ENCODE data around the gene ROS1. TPM values are rescaled to one million over a fixed set of nuclear protein-coding genes. Genes with fewer than 3 reads are reported as not detected.
"Not testable (repeated sequence)": the region's sequence is repeated elsewhere in the genome, so short reads cannot be mapped to it uniquely, and the experiment has no call there.

The ROS1 gene
- total RNA-seq, 2 experiments from 2014 or later = not detected

DNA sequence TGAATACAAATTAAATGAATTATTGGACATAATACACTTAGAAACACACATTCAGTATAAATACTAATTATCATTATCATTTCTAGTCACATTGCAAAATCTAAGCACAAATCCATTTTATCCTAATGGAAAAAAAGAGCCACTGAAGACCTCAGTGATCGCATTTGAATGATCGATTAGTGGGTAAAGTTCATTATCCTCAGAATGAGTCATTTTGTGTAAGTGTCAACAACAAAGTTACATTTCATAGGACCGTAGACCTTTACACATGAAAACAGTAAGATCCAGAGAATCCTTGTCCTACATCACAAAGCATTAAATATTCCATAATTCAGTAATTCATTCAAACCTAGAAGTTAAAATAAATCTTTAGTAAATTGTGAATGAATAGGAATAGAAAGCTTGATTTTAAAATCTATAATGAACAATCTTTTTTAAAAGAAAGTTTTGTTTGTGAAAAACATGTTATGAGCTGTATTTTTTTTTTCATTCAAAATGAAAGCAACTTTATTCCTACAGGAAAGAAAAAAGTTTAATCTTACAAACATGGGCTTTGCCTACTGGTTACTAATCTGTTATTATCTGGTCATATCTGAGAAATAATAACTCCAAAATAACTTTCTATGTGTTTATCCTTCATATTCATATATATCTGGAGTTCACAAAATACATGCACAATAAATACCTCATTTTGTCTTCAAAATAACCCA lies 33.7 kb downstream of the ROS1 start:
- Mint-ChIP-seq H3K4me1 (no peaks in the 10 kb centered on the region), H3K9me3 (no peaks in the 10 kb centered on the region), H3K4me3 (no peak overlapping the region), H3K27ac (no peak overlapping the region), H3K27me3 (peaks cover 21% of the 10 kb centered on the region), H3K36me3 (ENCODE audit: low read depth) (no peaks in the 10 kb centered on the region)
- DNase-seq = no peak
- ChIA-PET CTCF (no interaction called here), POLR2A (no interaction called here)

DNA sequence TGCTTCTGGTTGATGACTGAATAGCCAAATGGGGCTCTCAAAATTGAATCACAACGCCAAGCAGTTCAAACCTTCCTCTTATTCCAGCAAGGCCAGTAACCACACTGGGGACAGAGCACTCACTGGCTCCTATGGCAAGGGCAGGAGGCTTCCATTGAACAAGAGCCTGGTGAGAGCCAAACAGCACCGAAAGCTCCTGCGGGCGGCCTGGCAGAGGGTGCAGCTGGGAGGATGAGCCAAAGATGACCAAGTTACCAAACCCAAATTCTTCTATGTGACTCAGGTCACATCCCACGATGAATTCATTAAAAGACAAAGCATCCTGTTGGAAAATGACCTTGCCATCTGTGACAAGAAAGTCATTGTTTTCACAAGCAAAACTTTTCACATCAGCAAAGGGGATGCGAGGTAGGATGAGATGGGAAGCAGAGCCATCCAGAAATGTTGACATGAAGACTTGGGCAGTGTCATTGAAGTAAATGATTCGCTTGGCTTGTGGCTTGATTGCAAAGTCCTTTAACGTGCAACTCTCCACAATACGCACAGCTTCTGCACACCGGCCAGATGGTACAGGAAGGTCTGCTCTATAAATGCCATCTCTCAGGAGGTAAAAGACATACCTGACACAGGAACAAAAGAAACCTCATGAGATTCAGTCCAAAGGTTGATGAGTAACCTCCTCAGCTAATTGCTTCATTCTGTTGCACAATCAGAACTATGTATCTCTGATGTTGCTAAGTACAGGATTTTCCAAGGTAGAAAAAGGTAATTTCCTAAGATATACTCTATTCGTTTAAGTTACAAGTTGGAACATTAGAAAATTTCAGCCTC lies 36.3 kb downstream of the ROS1 start:
- H3K36me3 Mint-ChIP-seq (ENCODE audit: low read depth) = no peaks in the 10 kb centered on the region
- peaks cover 20% of the 10 kb centered on the region for H3K27me3 Mint-ChIP-seq
- ChIA-PET CTCF (no interaction called here), POLR2A (no interaction called here)
- no peaks in the 10 kb centered on the region for H3K9me3 Mint-ChIP-seq
- no peak for DNase-seq
- no peak overlapping the region for H3K4me3 Mint-ChIP-seq
- H3K4me1 Mint-ChIP-seq = no peaks in the 10 kb centered on the region
- no peak overlapping the region for H3K27ac Mint-ChIP-seq

DNA sequence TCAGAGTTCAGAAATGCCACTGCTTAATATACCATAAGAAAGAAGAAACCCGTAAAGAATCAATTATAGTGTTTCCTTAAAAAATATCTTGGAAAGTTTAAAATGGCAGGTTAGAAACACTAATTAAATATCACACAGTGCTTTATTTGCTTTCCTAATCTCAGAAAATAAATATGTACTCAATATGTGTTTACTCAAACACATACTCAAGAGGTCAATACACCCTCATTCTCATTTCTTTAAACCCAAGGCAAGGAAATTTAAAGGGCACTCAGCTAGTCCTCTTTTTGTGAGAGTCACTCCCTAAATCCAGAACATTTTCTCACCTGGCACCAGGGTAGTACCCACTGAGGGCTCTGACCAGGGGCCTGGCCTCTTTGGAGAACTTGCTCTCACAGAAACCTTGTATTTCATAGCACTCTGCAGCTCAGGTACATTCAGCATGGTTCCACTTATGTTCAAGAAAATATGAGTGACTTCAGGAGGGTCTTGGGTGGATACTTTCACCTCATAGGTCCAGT lies 38.2 kb downstream of the ROS1 start:
- ChIA-PET POLR2A (no interaction called here), CTCF (no interaction called here)
- no peak overlapping the region for H3K27ac Mint-ChIP-seq
- H3K4me3 Mint-ChIP-seq = no peak overlapping the region
- no peak for DNase-seq
- no peaks in the 10 kb centered on the region for H3K4me1 Mint-ChIP-seq
- peaks cover 11% of the 10 kb centered on the region for H3K27me3 Mint-ChIP-seq
- H3K9me3 Mint-ChIP-seq = no peaks in the 10 kb centered on the region
- H3K36me3 Mint-ChIP-seq (ENCODE audit: low read depth) = no peaks in the 10 kb centered on the region

DNA sequence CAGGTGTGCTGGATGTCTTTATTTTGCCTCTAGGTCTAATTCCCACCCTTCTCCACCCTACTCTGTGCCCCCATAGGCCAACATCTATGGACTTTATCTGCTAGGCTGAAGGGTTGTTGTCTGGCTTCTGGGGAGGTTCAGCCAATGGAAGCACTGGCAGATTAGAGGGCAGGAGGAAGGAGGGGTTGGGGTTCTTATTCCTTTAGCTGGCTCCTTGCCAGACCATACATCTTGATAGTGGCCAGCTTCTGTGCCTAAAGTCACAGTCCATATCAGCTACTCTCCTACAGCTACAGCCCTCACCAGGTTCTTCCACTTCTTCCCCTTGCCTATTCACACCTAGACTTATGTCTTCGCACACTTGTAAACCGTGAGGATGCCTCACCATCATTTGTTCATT lies 41.1 kb downstream of the ROS1 start:
- Mint-ChIP-seq H3K27ac (no peak overlapping the region), H3K4me1 (no peaks in the 10 kb centered on the region), H3K9me3 (no peaks in the 10 kb centered on the region), H3K36me3 (ENCODE audit: low read depth) (no peaks in the 10 kb centered on the region), H3K4me3 (no peak overlapping the region), H3K27me3 (peaks cover 4% of the 10 kb centered on the region)
- DNase-seq = no peak
- ChIA-PET CTCF (no interaction called here), POLR2A (no interaction called here)

DNA sequence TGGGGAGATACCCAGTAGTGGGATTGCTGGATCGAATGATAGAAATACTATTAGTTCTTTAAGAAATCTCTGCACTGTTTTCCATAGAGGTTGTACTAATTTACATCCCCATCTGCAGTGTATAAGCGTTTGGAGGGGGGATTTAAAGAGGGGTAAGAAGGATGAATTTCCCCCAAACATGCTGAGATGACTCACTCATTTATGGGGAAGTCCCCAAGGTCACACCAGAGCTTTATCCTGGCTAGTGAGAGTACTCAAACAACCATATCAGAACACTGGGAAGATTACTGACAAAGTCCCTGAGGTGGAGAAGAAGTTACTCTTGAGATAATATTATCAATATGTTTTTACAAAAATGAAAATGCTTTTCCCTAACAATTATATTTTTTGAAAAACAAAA lies 44.0 kb downstream of the ROS1 start:
- POLR2A ChIA-PET = no interaction called here

GRCh38 chr6:117380298-117380697 lies 45.4 kb downstream of the ROS1 start:
- H3K9me3 Mint-ChIP-seq = no peaks in the 10 kb centered on the region
- peaks cover 9% of the 10 kb centered on the region for H3K27me3 Mint-ChIP-seq
- no peak overlapping the region for H3K27ac Mint-ChIP-seq
- H3K36me3 Mint-ChIP-seq (ENCODE audit: low read depth) = no peaks in the 10 kb centered on the region
- ChIA-PET CTCF (no interaction called here), POLR2A (no interaction called here)
- no peaks in the 10 kb centered on the region for H3K4me1 Mint-ChIP-seq
- no peak for DNase-seq
- H3K4me3 Mint-ChIP-seq = no peak overlapping the region

More for the DNA sequence above, 44.0 kb downstream of the ROS1 start:
- Mint-ChIP-seq H3K4me1 (no peaks in the 10 kb centered on the region), H3K9me3 (no peaks in the 10 kb centered on the region), H3K27ac (no peak overlapping the region), H3K36me3 (ENCODE audit: low read depth) (no peaks in the 10 kb centered on the region), H3K4me3 (no peak overlapping the region), H3K27me3 (peaks cover 13% of the 10 kb centered on the region)
- CTCF ChIA-PET = no interaction called here
- no peak for DNase-seq

GRCh38 chr6:117375446-117375845 lies 50.3 kb downstream of the ROS1 start:
- Mint-ChIP-seq H3K4me1 (no peaks in the 10 kb centered on the region), H3K4me3 (no peak overlapping the region), H3K36me3 (ENCODE audit: low read depth) (no peaks in the 10 kb centered on the region), H3K27me3 (peaks cover 9% of the 10 kb centered on the region), H3K9me3 (no peaks in the 10 kb centered on the region), H3K27ac (no peak overlapping the region)
- POLR2A ChIA-PET = no interaction called here
- CTCF ChIA-PET = no interaction called here
- DNase-seq = no peak

- no peak for DNase-seq
- peaks cover 5% of the 10 kb centered on the region for H3K27me3 Mint-ChIP-seq
- no peak overlapping the region for H3K4me3 Mint-ChIP-seq
- H3K9me3 Mint-ChIP-seq = no peaks in the 10 kb centered on the region
- no peaks in the 10 kb centered on the region for H3K4me1 Mint-ChIP-seq
- H3K27ac Mint-ChIP-seq = no peak overlapping the region
- POLR2A ChIA-PET = no interaction called here
- CTCF ChIA-PET = no interaction called here
- H3K36me3 Mint-ChIP-seq (ENCODE audit: low read depth) = no peaks in the 10 kb centered on the region
Measured at GRCh38 chr6:117373211-117373813, 52.4 kb downstream of the ROS1 start.

GRCh38 chr6:117372289-117372688 lies 53.5 kb downstream of the ROS1 start:
- H3K27me3 Mint-ChIP-seq; H3K36me3 Mint-ChIP-seq (ENCODE audit: low read depth); CTCF ChIA-PET; H3K9me3 Mint-ChIP-seq; H3K27ac Mint-ChIP-seq; DNase-seq; POLR2A ChIA-PET; H3K4me1 Mint-ChIP-seq: not testable (repeated sequence)
- peak overlapping the region; percentile 2 for H3K4me3 Mint-ChIP-seq

DNA sequence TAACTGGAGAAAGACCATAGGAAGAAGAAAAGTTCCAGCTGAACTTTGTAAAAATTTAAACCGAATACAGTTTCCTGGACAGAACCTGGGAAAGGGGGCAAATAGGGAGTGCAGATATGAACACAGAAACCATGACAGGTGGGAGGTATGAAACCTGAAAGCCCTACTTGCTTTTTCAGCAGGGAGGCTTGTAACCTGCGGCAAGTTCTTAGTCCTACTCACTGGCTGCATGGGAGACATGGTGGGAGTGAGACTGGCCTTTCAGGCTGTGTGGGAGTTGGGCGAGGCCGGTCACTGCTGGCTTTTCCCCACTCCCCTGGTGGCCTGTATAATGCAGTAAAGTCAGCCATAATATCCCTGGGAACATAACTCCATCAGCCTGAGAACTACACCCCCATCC lies 54.2 kb downstream of the ROS1 start:
- CTCF ChIA-PET = no interaction called here
- Mint-ChIP-seq H3K27me3 (peaks cover 3% of the 10 kb centered on the region), H3K27ac (no peak overlapping the region), H3K4me1 (no peaks in the 10 kb centered on the region), H3K36me3 (ENCODE audit: low read depth) (no peaks in the 10 kb centered on the region), H3K4me3 (no peak overlapping the region), H3K9me3 (no peaks in the 10 kb centered on the region)
- POLR2A ChIA-PET = no interaction called here
- DNase-seq = no peak

DNA sequence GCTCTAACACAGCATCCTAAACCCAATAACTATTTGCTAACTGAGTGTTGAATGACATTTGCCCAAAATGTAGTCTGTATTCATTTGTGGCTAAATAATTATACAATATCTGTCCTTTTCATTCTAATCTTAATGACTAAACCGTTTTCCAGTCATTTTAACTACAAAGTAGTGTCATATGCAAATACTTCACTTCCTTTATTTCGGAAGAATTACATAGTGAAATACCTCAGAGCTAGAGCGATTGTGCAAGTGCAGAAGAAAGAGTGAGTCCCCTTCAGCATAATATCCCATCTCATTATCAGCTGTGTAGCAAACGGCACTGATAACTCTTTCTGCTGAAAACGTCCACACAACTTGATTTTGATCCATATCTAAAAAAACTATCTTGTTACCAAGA lies 66.2 kb downstream of the ROS1 start:
- ChIA-PET CTCF (no interaction called here), POLR2A (no interaction called here)
- H3K4me1 Mint-ChIP-seq = no peaks in the 10 kb centered on the region
- H3K27me3 Mint-ChIP-seq = peaks cover 3% of the 10 kb centered on the region
- no peaks in the 10 kb centered on the region for H3K36me3 Mint-ChIP-seq (ENCODE audit: low read depth)
- no peak overlapping the region for H3K27ac Mint-ChIP-seq
- DNase-seq = no peak
- H3K9me3 Mint-ChIP-seq = no peaks in the 10 kb centered on the region
- no peak overlapping the region for H3K4me3 Mint-ChIP-seq

- H3K4me3 Mint-ChIP-seq = no peak overlapping the region
- peaks cover 5% of the 10 kb centered on the region for H3K27me3 Mint-ChIP-seq
- ChIA-PET CTCF (interaction anchor here (0.7 kb wide), 1 partner anchor 9 kb away, joined by 3 read pairs; no protein-coding TSS in a partner anchor), POLR2A (no interaction called here)
- no peak for DNase-seq
- no peaks in the 10 kb centered on the region for H3K36me3 Mint-ChIP-seq (ENCODE audit: low read depth)
- no peaks in the 10 kb centered on the region for H3K4me1 Mint-ChIP-seq
- H3K27ac Mint-ChIP-seq = no peak overlapping the region
- no peaks in the 10 kb centered on the region for H3K9me3 Mint-ChIP-seq
Measured at GRCh38 chr6:117354671-117355070, 71.1 kb downstream of the ROS1 start.

DNA sequence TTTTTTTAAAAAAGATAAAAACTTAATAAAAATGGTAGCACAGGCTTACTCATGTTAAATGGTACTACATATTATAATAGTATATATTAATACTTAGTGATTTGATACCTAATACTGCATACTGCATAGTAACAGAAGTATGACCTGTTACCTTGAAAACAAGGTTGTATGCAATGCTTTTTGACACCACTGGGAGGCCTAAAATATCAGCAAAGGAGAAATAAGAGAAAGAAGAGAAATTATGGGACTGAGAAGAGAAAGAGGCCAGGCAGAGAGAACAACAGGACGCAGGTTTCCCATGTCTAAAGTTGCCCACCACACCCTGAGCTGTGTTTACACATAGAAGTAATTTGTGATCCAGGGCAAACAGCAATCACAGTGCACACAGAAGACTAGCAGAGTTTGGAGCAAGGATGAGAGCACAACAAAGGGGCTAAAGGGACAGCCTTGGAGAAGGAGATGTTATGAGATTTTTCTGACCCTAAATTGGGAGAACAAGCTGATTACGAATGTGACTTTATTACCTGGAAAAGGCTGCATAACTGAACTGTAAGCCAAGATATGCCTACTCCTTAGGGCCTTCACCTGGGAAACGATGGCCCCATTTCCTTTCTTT lies 73.2 kb downstream of the ROS1 start:
- H3K27me3 Mint-ChIP-seq = peaks cover 14% of the 10 kb centered on the region
- H3K4me1 Mint-ChIP-seq = no peaks in the 10 kb centered on the region
- CTCF ChIA-PET = no interaction called here
- no peak overlapping the region for H3K27ac Mint-ChIP-seq
- H3K9me3 Mint-ChIP-seq = no peaks in the 10 kb centered on the region
- no peak for DNase-seq
- no peak overlapping the region for H3K4me3 Mint-ChIP-seq
- POLR2A ChIA-PET = no interaction called here
- no peaks in the 10 kb centered on the region for H3K36me3 Mint-ChIP-seq (ENCODE audit: low read depth)
